Eye (tissue), 1 donor: ENCODE data around the gene HDGF.
A peak's percentile ranks its signal among the peaks of the same experiment; 100 is the strongest.
"Not testable (repeated sequence)": the region's sequence is repeated elsewhere in the genome, so short reads cannot be mapped to it uniquely, and the experiment has no call there.

Experiments
- DNase-seq: peaks from one replicate; pipeline ENCODE4 v3.0.0-alpha.2; 2015

The HDGF gene

DNA sequence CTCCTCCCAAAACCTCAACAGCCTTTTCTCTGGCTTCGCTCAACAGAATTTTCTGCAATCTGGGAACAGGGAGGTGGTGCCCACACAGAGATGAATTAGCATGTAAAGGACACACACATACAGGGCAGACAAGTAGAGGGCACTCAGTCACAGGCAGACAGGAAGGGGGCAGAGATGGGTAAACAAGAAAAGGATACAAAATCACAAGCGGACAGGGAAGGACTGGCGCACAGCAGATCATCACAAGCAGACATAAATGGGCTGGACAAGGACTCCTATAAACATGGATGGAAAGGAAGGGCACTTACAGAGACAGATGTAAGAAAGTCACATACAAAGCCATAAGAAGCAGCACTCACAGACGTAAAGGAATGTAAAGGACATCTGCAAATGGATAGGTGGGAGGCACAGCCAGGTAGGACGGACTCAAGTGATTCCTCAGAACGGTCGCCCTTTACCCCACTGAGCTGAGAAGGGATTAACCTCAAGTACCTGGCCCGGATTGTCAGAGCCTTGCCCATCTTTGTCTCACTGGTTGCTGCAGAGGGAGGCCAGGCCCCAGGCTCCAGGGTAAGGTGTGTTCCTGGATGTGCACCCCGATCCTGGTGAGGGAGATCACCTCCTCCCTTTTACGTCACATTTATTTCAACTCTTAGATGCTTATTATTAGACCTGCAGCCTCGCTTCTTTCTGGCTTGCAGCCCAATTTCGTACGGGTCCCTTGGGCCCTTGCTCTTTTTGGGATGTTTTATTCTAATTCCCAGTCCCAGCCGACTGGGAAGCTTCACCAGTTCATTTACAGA lies 15.0 kb upstream of the HDGF start:
- DNase-seq = no peak

DNA sequence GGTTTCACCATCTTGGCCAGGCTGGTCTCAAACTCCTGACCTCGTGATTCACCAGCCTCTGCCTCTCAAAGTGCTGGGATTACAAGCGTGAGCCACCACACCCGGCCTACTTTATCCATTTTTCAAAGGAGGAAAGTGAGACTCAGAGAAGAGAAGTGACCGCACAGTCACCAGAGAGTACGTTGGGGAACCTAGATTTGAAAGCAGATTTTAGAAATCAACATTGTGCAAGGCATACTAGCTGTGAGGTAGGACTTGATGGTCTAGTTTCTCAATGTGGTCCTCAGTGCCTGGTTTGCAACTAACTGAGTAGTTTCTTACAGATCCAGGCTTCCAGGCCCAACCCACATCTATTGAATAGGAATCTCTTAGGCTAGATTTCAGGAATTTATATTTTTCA lies 14.2 kb upstream of the HDGF start:
- DNase-seq = no peak

DNA sequence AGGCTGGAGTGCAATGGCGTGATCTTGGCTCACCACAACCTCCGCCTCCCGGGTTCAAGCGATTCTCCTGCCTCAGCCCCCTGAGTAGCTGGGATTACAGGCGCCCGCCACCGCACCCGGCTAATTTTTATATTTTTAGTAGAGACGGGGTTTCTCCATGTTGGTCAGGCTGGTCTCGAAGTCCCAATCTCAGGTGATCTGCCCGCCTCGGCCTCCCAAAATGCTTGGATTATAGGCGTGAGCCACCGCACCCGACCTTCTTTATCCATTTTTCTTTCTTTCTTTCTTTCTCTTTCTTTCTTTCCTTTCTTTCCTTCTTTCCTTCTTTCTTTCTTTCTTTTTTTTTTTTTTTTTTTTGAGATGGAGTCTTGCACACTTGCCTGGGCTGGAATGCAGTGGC lies 13.7 kb upstream of the HDGF start:
- not testable (repeated sequence) for DNase-seq

DNA sequence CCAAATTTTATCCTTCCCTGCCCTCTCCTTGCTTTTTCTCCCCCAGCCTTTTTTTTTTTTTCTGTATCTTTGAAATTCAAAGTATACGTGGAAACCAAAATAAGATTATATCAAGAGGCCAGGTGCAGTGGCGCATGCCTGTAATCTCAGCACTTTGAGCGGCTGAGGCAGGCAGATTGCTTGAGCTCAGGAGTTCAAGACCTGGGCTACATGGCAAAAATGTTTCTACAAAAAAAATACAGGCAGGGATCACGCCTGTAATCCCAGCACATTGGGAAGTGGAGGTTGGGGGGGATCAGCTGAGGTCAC lies 9.3 kb upstream of the HDGF start:
- no peak for DNase-seq

DNA sequence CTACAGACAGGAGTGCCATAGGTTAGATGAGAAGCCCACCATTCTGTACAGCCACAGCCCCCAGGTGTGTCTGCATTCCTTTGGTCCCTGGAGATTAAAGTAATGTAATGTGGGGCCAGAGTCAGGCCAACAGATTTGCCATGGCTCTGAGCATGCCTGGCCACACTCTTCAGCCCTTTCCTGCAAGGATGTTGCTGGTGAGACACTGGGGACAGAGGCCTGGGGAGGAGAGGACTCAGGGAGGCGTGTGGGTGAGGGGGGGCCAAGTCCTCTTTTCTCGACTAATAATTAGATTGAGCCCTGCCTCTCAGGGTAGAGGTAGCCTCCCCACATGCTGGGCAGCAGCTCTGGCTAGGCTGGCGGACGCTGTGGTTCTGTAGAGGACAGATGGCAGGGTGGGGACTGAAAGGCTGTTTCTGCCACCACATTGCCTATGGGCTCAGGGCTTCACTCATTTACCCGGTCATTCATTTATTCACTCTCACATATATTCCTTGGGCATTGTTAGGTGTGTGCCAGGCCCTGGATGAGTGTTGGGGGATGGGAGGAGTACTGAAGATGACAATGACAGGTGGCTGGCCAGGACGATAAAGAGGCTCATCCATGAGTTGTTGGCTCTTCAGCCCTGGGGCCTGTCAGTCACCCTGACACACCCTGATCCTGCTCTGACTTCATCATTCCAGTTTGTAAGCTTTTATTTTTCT lies 8.8 kb upstream of the HDGF start:
- peak; percentile 56 for DNase-seq

DNA sequence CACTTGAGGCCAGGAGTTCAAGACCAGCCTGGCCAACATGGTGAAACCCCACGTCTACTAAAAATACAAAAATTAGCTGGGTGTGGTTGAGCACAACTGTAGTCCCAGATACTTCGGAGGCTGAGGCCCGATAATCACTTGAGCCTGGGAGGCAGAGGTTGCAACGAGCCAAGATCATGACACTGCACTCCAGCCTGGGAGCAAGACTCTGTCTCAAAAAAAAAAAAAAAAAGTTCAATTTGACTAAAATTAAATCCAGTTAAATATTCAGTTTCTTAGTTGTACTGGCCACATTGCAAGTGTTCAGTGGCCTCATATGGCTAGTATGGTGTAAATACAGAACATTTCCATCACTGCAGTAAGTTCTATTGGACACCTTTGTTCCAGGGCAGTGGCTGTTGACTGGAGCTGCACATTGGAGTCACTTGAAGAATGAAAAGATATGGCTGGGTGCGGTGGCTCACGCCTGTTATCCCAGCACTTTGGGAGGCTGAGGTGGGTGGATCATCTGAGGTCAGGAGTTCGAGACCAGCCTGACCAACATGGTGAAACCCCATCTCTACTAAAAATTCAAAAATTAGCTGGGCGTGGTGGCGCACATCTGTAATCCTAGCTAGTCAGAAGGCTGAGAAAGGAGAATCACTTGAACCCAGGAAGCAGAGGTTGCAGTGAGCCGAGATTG lies 6.2 kb upstream of the HDGF start:
- DNase-seq = not testable (repeated sequence)

DNA sequence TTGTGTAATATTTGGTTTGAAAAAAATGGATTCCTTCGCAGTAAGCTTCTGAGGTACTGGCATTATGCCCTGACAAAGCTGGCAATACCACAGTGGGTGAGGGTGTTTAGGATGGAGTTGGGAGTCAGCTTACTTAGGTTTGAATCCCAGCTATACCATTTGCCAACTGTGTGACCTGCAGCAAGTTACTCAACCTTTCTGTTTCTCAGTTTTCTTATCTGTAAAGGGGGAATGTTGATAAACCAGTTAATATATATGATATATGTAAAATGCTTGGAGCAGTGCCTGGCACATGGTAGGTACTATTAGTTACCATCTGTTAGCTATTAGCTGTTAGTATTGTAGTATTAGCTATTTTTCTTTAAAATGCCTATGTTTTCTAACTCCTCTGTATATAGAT lies 4.9 kb upstream of the HDGF start:
- no peak for DNase-seq

DNA sequence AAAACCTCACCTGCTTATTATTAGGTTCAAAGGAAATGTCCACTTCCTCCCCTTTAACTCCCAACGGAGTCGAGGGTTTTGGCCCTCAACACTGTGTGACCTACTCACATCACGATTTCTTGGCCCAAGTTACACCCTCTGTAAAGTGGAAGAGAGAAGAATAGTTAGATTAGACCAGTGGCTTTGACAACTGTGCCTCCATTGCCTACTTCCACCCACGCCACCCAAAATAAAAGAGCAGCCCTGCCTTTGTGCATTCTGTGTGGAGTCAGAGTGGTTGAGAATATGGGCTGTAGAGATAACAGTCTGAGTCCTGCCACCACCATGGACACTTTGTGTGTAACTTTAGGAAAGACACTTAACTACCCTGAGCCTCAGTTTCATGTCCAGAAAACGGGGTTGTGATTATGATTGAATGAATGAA lies 4.1 kb upstream of the HDGF start:
- no peak for DNase-seq

DNA sequence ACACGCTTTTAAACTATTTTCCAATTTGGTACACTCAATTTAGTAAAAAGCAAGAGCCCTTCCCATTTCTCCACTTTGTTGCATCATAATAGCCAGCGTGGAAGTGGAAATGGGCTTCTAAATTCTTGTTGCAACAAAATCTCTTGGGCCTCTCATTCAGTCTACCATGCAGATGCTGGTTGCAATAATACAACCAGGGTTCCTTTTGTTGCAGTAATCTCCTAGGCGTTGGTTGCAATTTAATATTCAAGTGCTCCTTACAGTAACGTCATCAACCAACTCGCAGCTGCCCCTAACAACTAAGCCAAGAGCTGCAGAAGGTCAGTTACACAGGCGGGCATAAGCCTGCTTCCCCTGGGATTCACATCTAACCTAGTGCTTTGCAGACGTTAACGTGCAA lies 2.7 kb upstream of the HDGF start:
- DNase-seq = peak; percentile 15

DNA sequence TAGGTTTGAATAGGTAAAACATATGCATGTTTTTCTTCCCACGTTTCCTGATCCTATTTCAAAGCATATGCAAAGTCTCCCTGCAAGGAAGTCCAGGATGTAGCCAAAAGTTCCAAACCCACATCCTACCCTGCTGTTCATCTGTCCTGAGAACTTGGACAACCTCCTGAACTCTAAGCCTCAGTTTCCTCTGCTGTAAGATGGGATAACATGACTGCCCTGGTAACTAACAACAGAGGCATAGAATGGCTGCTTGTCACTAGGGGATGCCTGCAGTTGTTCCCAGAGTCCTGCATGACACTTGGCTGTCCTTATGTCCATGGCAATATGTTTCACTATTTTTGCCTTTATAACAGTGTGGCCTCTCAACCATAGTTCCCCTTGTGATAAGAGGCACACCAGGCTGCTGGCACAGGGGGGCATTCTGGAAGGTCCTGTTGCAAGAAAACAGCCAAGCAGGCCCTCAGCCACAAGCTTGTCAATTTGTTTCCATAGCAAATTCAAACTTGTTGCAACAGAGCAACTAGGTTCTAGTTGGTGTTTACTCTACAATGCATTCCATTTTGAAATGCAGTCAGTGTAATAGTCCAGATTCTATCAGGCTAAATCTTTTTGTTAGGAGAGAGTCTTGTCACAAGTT lies 1.5 kb upstream of the HDGF start:
- DNase-seq = peak; percentile 8

DNA sequence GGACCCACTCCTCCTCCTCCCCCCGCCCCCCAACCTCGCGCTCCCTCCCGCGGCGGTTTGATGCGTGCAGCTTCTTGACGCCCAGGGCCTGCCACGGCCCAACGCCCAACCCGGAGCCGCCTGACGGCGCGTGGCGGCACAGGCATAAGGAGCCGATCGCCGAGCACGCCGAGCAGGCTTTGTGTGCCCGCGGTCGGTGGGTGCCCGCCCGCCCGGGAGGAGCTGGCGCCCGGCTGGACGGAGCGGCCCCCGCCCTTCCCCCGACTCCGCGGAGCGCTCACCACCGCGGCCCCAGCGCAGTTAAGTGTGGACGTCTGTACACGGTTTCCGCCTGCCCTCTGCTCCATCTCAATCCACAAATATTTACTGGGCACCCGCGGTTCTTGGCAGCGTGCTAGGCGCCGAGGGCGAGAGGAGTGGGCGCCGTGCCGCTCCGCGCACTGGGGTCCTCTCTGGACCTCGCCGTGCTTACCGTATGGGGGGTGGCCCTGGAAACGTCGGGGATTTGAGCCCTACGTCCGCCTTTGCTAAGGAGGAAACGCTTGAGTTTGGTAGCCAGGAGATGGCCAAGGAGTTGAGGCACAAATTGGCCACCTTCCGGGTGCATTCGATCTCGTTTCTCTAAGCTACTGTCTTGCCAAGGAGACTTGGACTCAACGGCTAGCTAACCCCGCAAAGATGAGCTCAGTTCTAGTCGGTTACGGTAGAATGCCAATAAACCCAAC lies 444 bp upstream of the HDGF start:
- DNase-seq = peak; percentile 98

DNA sequence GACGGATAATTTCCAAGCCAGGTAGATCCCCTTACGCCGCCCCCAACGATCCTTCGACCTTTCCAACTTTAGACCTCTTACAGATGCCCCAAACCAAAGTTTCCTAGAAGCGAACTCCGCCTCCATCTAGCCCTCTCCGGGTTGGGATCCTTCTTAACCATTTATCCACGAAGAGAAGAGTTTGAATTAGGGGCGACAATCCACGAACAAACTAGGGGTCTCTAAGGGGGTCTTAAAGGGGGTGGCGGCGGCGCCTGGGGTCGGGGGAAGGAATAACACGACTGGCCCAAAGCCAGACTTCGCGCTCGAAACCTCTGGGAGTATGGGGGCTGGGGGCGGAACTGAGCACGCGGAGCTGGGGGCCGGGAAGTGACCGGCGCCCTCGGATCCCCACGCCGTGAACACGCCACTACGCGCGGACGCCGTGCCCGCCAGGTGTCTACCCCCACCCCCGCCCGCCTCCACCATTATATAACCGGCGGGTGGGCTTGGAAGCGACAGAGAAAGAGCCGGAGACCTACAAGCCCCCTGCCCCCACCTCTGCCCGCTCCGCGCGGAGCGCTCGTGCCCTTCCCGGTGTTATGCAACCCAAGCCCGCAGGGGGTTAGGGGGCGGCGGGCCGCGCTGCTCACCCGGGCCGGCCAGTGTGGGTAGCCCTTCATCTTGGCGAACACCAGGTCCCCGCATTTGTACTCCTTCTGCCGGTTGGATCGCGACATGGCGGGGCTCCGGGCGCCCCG lies 594 bp downstream of the HDGF start:
- DNase-seq = peak; percentile 74

DNA sequence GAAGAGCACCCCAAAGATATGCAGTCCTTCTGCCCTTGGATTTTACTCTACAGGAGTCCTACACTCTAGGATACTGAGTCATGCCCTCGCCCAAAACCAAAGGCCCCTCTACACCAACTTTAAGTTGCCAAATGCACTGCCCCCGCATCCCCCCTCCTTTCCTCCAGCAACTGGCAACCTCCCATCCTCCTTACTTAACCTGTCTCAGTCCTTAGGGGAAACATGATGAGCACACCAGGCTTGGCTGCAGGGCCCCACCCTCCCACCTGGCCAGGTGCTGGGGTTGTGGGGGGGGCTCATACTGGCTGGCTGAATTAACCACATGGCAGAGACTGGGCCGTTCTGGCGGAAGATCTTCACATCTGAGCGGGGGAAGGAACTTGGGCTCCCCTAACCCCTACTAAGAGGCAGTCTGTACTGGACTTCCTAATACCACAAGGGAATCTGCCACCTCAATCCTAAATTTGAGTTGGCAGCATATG lies 1.2 kb downstream of the HDGF start:
- DNase-seq = peak; percentile 13

DNA sequence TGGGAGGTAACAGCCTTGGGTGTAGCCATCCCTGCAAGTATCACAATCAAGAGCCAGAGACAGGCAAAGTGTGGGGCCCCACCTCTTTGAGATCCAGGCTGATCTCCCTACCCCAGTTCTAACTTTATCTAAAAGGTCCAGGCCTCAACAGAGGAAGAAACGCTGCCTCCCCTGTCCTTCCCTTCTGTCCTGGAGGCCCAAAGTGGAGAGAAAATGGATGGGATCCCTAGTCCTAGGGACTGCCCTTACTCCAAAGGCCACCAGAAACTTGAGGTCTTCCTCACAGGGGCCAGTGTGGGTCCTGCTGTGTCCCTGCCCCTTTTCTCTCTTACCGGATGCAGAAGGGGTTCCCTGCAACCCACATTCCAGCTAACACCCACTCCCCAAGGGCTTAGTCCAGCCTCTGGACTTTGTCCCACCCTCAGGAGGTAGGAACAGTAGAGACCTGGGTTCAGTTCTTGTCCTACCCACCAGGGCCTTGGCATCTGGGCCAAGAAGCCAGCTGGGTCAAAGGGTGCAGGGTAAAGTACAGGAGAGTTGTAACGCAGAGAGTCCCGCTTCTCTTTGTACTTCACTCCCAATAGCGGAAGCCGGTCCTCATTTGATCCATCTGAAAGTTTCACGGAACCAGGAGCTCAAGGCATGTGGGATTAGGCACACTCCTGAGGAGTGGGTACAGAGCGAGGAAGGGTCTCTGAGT lies 1.9 kb downstream of the HDGF start:
- DNase-seq = no peak

DNA sequence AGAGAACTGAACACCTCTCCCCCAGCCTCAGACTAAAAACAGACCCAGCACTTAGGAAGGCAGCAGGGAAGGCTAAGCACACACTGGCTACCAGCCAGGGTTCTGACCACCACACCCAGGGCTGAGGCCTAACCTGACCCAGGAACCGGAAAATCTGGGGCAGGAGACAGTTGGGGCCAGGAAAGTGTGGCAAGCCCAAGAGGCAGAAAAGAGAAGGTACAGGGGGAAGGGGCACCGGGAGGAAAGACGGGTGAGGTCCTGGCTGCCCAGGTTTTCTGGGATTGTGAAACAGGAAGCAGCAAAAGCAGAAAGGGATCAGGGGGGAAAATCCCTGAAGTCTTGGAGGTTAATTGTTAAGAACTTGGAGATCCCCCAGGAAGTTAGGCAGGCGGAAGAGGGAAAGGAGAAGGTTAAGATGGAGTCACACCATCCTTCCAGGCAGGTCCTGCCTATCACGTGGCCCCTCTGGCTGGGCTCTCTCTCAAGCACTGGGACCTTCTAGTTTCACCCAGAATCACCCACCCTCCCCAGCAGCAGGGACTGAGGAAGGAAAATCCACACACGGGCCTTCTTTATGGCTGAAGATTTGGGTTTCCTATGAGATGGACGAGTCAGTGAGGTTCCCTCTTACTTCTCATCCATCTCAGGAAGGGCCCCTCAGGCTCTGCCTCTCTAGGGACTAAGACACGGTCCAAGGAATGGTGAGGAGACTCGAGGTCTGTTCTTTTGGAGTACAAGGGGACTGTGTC lies 2.6 kb downstream of the HDGF start:
- DNase-seq = peak; percentile 24

DNA sequence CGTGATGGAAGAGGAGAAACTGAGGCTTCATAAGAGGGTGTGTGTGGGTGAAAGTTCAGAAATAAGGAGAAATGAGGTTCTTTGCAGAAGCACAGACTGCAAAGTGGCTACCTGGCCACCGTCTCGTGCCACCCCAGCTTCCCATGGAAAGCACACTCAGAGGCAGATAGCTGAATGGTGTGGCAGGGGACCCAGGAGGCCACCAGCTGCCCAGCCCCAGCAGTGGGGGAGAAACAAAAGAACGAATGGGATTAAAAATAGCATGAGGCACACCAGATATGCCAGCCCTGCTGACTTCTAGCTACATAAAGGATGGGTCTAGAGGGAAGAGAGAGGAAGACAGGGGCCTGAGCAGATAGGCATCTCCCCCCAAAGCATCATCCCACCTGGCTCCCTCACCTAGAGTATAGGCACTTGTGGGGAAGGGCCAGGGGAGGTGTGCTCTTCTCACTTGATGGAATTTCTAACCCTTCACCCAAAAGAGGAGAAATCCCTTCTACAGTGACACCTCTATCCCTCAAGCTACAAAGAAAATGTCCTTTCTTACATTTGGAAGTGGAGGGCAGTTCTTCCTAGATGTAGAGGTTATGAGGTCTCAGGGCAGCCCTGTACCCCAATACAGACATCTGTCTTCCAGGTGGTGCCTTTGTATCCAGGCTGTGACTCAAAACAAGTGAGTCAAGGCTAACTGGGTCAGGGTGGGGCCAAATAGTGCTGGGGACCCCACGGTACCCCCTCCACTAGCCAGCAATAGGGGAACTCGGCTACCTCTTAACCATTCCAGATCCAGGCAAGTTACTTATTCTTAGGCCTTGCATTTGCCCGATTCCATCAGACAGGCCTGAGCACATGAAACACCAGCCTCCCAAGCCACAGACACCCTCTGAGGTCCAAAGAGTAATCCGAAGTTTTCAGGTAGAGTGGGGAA lies 3.5 kb downstream of the HDGF start:
- DNase-seq = peak; percentile 38

DNA sequence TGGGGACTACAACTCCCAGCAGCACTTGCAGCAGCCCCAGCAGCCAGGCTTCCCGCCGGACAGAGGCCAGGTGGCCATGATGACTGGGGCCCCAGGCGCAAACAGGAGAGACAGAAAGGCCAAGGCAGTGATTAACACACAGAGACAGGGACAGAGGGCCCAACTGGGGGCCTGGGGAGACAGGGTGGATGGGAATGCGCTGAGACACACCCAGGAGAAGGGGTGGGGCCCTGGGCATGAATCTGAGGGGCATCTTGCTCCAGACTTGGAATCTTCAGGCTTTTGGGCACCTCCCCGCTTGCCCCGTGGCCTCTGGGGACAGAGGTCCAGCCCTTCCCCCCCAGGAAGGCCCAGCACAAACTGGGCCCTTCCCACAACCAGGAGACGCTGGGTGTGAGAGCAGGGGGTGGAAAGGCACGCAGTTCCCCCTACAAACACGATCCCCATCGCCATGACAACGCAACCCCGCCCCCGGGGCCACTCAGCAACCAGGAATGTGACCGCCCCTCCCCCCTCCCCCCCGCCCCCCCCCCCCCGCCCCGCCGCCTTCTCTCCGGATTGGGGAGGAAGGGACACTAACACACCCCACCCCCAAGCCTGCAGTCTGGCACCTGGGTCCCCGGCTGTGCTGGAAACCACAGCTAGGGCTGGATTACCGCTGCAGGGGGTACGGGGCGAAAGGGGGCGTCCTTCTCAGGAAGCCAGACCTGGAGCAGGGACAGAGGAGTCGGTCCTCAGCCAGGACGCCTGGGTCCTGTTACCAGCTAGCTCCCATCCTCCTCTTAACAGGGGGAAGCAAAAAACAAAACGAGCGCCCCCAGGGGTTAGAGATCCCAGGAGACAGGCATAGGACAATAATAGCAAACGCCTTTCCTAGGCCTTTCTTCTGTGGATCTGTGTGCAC lies 4.5 kb downstream of the HDGF start:
- peak; percentile 96 for DNase-seq

DNA sequence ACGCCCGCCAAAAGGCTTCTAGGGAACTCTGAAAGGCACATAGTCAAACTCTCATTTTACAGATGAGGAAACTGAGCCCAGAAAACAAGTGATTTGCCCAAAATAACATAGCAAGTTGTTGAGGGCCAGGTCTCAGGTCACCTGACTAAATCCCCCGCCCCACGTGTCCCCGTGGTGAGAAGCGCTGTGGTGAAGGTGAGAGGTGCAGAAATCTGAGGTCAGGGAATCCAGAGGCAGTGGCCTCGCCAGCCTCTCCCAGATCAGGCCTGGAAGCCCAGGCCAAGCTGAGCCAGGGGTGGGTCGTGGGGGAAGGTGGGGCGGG lies 5.1 kb downstream of the HDGF start:
- no peak for DNase-seq
